GM18498 (cell line): ENCODE results near the gene SERPINB6.
"Not testable (repeated sequence)": the region's sequence is repeated elsewhere in the genome, so short reads cannot be mapped to it uniquely, and the experiment has no call there.

Experiments
- ATAC-seq: cut with Tn5 transposase; IDR thresholded peaks from one replicate; pipeline ENCODE4 v1.9.1; 2021; ENCODE audit warnings: mild to moderate bottlenecking, moderate library complexity; ENCODE audit not compliant: unreplicated experiment

The SERPINB6 gene

DNA sequence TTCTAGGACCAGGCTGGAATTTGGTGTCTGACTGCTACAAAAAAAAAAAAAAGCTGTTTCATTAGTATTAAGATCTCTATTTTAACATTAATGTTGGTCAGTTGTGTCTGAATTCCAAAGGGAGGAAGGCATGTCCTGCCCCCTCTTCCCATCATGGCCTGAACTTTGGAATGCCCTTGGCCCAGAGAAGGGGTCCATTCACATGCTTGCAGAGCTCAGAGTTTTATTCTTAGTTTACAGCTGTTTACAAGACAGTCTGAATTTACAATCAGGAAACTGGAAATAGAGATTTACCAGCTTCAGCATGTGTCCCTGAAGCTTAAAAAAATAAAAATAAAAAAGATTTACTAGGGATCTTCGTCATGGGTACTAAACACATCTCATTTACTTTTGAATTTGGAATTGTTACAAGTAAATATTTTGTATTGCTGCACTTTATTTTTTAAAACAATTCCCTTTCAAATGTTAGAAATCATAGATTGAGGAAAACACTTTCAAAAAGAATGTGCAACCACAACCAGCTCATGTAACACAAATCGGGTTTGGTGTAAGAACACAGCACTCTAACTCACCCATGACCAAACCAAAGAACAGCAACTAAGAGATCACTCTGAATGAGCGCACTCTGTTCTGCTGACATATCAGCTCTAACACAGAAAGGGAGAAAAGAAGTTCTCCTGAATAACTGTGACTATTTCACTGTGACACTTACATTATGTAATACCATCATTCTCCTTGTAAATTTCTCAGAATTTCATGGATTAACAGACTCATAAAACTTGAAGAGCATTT lies 6.6 kb upstream of the SERPINB6 start:
- no peak for ATAC-seq

DNA sequence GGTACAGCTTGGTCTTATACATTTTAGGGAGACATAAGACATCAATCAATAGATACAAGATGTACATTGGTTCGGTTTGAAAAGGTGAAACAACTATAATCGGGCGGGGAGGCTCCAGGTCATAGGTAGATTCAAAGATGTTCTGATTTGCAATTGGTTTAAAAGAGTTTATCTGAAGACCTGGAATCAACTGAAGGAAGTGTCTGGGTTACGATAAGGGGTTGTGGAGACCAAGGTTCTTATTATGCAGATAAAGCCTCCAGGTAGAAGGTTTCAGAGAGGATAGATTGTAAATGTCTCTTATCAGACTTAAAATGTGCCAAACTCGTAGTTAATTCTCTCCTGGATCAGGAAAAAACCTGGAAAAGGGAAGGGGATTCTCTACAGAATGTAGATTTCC lies 5.9 kb upstream of the SERPINB6 start:
- ATAC-seq: no peak

DNA sequence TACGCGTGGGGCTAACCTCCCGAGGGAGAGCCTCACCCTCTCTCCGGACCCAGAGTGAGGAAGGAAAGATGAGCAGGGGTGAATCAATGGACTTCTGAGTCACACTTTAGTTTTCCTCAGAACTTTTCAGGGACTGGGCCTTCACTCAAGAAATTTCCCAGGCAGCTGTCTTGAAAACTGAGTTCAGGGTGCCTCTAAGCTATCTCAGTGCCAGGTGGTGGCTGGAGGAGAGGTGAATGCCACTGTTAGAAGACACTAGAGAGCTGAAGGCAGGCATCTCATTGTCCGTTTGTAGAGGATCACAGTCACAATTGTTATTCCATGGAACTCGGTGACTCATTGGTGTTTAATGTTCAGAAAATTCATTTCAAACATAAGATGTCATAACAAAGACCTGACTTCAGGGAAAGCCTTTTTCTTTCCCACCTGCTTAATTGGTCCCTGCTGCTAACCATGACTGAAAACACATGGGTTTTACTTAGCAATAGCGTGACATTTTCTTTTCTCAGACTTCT lies 5.3 kb upstream of the SERPINB6 start:
- ATAC-seq: no peak

DNA sequence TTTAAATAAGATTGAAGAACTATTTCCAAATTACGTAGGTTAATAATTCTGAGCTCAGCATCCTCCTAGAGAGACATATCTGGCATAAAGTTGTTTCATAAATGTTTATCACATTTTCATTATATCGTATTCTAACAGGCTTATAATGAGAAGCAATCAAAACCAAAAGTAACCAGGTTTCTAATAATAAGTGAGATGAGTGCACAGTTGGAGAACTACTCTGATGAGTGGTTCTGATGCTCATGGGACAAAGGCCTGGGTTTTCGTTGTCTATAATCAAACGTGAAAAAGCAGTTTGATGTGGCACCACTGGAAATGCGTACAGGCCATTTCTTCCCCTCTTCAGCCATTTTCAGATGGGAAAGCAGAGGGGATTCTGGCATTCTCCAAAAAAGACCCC lies 4.7 kb upstream of the SERPINB6 start:
- ATAC-seq: no peak

DNA sequence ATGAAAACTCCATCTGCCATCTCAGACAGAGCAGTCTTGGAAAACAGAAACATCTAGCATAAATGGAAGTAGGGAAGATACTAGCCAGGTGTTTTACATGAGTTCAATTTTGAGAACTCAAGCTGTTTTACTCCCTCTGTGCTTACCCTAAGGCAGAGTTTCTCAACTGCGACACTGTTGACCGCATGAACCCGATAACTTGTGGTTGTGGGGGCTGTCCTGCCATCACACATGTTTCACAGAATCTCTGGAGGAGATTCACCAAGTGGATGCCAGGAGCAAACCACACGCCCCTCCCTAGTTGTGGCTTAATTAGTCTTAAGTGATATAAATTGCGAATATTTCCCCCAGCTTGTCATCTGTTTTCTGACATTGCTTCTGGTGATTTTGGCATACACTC lies 2.3 kb upstream of the SERPINB6 start:
- ATAC-seq: no peak

DNA sequence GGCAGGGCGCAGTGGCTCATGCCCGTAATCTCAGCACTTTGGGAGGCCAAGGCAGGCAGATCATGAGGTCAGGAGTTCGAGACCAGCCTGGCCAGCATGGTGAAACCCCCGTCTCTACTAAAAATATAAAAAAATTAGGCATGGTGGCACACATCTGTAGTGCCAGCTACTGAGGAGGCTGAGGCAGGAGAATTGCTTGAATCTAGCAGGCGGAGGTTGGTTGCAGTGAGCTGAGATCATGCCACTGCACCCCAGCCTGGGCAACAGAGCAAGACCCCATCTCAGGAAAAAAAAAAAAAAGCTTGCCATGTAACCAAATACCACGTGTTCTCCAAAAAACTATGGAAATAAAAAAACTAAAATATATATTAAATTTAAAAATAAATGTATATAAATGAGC lies 1.8 kb upstream of the SERPINB6 start:
- ATAC-seq: not testable (repeated sequence)

DNA sequence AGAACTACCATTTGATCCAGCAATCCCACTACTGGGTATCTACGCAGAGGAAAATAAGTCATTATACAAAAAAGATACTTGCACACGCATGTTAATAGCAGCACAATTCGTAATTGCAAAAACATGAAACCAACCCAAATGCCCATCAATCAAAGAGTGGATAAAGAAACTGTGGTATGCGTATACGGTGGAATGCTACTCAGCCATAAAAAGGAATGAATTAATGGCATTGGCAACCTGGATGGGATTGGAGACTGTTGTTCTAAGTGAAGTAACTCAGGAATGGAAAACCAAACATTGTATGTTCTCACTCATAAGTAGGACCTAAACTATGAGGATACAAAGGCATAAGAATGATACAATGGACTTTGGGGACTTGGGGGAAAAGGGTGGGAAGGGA lies 1.3 kb upstream of the SERPINB6 start:
- ATAC-seq: not testable (repeated sequence)

DNA sequence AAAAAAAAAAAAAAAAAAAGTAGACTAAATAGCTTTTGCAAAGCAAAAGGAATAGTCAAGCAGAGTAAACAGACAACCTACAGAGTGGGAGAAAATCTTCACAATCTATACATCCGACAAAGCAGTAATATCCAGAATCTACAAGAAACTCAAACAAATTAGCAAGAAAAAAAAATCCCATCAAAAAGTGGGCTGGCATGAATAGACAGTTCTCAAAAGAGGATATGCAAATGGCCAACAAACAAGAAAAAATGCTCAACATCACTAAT lies 786 bp upstream of the SERPINB6 start:
- not testable (repeated sequence) for ATAC-seq

DNA sequence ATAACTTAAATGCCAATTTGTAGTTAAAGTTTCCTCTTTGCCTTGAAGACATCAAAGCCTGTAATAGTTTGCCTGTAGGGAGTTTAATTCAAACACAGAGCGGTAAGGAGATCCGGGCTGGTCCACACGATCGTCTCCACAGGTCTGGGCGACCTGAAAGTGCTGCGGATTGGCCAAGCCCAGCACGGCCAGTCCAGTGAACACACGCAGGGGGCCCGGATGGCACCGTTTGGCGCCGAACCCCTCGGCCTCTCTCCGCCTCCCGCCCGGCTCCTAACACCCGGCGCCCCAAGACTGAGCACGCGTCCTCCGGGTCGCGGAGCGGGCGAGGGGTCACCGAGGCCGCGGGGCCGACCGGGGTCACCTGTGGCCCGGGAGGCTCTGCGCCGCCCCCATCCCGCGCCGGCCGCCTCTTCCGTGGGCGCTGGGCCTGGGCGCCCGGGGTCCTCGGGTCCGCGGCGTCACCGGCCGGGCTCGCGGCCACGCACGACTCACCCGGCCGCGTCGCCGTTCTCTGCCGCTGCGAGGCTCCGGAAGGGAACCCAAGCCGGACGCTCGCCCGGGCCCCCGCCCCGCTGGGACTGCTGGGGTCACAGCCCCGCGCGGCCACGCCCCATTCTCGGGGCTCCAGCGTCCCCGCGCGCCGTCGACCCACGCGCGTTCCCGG lies 481 bp downstream of the SERPINB6 start:
- ATAC-seq: no peak

DNA sequence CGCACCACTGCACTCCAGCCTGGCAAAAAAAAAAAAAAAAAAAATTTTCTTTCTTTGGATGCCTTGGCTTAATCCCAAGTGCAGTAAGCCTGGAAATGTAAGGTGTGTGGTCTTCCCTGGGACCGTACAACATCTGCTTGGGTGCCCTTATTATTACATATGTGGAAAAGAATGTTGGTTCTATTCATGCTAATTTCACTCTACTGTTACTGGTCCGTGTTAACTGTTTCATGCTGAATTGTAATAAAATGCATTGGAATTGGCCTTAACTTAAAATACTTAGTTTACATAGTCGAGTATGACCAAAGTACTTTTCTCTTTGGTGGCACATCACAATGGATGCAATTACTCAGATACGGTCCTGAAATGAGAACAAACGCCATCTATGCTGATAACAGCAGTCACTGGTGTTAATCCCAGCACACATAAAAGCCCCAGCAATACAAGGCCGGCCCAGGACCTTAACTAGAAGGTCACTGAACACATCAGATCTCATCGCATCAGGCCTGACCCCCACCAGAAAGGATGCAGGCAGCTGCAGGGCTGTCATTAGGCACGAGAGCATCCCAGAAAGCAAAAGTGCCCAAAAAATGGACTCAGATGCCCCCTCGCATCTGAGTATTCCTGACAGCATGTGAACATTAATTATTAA lies 1.2 kb downstream of the SERPINB6 start:
- ATAC-seq: no peak

DNA sequence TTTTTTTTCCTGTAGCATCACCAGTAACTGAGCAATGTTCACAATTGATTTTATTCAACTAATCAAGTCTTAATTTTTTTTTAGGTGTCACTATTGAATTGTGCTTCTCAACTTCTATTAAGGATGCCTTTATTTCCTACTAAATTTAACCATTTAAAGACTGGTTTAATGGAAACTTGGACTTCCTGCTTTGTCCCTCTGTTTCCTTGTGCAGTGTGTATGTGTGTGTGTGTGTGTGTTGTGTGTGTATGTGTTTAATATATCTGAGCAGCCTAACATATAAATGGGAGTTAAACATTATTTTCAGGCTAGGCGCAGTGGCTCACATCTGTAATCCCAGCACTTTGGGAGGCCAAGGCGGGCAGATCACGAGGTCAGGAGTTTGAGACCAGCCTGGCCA lies 1.8 kb downstream of the SERPINB6 start:
- ATAC-seq: no peak

DNA sequence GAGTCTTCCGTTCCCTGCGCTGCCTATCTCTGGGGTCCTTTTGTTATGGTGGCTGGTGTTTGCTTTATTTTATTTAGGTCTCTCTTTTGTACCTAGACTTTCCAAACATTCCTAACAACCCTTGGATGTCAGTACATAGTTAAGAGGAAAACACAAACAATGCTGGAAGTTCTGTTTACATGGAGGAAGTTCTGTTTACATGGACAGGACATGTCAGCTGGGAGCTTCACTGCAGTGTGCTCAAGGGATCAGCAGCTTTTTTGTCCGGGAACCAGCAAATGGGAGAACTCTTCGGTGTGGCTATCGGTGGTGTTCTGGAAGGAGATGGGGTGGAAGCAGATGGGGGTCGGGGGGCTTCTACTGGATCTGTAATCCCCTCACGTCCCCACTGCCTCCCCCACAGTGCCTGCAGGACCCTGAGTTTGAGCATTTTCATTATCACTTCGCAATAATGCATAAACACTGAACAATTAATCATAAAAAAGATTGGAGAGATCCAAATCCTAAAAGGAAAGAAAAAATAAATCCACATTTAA lies 2.7 kb downstream of the SERPINB6 start:
- no peak for ATAC-seq

DNA sequence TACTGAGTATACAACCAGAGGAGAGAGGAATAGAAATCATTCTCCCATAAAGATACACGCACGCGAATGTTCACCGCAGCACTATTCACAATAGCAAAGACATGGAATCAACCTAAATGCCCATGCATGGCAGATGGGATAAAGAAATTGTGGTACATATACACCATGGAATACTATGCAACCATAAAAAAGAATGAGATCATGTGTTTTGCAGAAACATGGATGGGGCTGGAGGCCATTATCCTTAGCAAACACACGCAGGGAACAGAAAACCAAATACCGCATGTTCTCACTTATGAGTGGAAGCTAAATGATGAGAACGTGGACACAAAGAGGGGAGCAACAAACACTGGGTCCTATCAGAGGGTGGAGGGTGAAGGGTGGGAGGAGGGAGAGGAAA lies 3.4 kb downstream of the SERPINB6 start:
- no peak for ATAC-seq

DNA sequence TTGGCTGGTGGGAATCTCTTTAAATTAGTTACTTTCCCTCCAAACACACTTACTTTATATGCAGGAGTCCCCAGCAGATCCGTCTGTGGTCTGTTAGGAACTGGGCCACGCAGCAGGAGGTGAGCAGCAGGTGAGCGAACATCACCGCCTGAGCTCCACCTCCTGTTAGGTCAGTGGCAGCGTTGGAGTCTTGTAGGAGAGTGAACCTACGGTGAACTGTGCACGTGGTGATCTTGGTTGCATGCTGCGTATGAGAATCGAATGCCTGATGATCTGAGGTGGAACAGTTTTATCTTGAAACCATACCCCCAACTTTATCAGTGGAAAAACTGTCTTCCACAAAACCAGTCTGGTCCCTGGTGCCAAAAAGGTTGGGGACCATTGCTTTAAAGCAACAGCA lies 5.0 kb downstream of the SERPINB6 start:
- ATAC-seq: no peak

DNA sequence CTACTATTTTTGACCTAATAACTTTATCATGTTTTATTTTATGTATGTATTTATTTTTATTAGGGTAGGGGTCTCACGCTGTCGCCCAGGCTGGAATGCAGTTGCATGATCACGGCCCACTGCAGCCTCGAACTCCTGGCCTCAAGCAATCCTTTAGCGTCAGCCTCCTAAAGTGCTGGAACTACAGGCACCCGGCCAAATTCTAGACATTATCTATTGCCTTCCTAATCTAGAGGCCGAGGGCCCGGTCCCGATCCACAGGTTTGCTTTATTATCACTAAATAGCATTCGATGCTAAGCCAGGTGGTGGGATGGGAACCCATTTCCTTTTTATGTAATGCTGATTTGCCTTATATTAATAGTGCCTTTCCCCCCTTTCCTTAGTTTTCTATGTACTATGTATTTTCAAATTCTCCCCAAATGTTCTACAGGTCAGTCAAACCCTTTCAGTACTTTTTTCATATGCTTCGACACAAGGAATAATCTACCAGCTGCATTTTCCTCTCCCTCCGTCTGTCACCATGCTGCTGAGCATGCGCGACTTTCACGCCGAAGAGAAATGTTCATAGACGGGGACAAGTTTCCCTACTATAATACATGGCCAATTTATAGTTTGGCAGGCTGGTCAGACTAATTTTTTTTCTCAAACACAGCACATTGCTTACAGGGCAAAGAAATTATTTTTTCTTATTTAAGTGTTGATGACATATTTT lies 6.4 kb downstream of the SERPINB6 start:
- ATAC-seq: no peak

DNA sequence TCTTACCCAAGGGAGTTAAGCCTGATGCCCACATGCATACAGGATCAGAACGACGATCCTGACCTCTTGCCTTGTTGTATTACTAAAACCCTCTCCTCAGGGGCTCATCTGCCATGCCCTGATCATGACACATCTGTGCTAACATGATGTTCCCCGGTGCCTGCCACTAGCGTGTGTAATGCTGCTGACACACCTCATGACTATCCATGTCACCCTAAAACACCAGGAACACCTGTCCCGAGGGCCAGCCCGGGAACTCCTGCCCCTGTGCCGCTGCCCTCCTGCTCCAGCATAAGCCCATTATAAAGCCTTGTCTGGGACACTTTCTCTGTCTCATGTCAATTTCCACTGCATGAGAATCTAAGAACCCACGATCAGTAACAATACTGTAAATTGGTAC lies 7.6 kb downstream of the SERPINB6 start:
- no peak for ATAC-seq

DNA sequence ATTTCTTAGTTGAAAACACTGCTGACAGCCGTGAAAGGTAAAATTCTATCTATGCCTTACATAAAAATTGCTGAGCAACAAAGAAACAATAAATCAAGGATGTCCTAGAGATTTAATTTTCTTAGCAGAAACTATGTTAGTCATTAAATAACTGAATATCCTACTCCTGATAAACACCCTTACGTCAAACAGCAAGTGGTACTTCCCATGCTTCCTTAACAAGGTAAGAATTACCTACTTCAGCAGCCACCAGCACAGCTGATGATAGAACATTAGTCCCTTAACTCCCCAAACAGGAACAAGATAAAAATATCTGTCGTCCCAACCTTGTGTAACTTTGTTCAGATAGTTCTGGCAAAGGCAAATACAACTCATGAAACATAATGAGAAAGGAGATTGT lies 8.7 kb downstream of the SERPINB6 start:
- no peak for ATAC-seq

DNA sequence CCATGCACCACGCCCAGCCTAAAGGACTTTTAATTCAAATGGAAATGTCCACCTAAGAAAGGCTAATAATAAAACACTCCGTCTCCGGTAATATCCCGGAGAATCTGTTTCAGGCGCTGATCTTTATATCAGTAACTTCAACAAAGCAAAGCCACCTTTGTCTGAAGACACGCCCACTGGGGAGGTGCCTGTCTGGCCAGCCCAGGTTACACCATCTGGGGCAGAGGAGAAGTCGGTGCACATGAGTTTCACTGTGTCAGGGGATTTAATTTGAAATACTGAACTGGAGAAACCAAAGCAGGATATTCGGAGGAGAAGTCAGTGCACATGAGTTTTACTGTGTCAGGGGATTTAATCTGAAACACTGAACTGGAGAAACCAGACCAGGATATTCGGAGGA lies 9.4 kb downstream of the SERPINB6 start:
- ATAC-seq: no peak

DNA sequence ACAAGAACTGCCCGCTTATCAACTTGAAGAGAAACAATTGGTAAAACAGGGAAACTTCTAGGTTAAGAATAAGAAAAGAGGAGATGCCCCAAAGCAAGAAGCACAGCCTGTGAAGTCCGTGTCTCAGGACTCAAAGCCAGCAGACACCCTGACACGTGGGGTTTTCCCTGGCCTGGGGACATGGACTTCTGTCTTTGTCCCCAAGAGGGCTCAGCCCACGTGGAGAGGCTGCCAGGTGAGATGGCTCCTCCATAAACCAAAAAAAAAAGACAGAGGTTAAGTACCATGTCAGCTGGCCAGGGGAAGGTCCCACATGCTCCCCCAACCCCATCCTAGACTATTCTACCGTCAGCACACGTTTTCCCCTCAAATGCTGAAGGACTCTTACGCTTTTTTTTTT lies 9.9 kb downstream of the SERPINB6 start:
- no peak for ATAC-seq

DNA sequence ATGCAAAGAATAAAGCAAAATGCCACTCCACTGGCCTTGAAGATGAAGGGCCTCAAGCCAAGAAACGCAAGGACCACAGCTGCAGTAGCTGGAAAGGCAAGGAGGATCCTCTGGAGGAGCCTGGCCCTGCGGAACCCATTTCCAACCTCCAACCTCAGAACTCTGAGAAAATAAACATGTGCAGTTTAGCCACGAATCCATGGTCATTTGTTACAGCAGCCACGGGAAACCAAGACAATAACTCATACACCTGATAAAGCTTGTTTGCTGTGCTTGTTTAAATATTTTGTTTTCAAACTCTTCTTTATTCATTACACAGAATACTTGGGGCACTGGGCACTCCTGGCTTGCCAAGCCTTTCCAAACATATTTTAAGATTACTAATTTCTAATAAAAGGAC lies 10.4 kb downstream of the SERPINB6 start:
- no peak for ATAC-seq
